GM18526 (cell line): ENCODE data around the gene TRAF3IP1.

ENCODE experiments used
- POLR2A ChIP-seq: IDR thresholded peaks from 3 replicates; pipeline ENCODE4 v1.6.1; 2011; ENCODE audit not compliant: insufficient read length; ENCODE audit errors: extremely low read depth

TRAF3IP1 gene

GRCh38 chr2:238403632-238404405 is 83.5 kb downstream of the TRAF3IP1 start:
- no peak for TF ChIP-seq POLR2A

GRCh38 chr2:238404406-238405216 is 84.3 kb downstream of the TRAF3IP1 start:
- TF ChIP-seq POLR2A, result no peak

- no peak for TF ChIP-seq POLR2A
Measured at GRCh38 chr2:238406221-238406997, 86.1 kb downstream of the TRAF3IP1 start.

GRCh38 chr2:238406998-238407285 is 86.6 kb downstream of the TRAF3IP1 start:
- no peak for TF ChIP-seq POLR2A

GRCh38 chr2:238407566-238407965 is 87.2 kb downstream of the TRAF3IP1 start:
- TF ChIP-seq POLR2A, result no peak

GRCh38 chr2:238408615-238409340 is 88.5 kb downstream of the TRAF3IP1 start:
- no peak for TF ChIP-seq POLR2A

GRCh38 chr2:238409341-238410199 is 89.3 kb downstream of the TRAF3IP1 start:
- no peak for TF ChIP-seq POLR2A

- no peak for TF ChIP-seq POLR2A
Measured at GRCh38 chr2:238412067-238412767, 91.9 kb downstream of the TRAF3IP1 start.

- TF ChIP-seq POLR2A, result no peak
Measured at GRCh38 chr2:238413368-238413767, 93.0 kb downstream of the TRAF3IP1 start.

- TF ChIP-seq POLR2A, result no peak
Measured at GRCh38 chr2:238415036-238415764, 94.9 kb downstream of the TRAF3IP1 start.

GRCh38 chr2:238415893-238416292 is 95.6 kb downstream of the TRAF3IP1 start:
- TF ChIP-seq POLR2A, result no peak

- no peak for TF ChIP-seq POLR2A
Measured at GRCh38 chr2:238418196-238418998, 98.1 kb downstream of the TRAF3IP1 start.
